K562 (cell line): Measurements from ENCODE around the gene A2ML1. TPM values are rescaled to one million over a fixed set of nuclear protein-coding genes. Genes with fewer than 3 reads are reported as not detected.

Experiments used
- ATAC-seq: fragments of 200-7000 bp; cut with Tn5 transposase; 3 replicates; pipeline ENCODE4 v1.9.1; 2020; ENCODE audit warnings: moderate library complexity
- BruUV-seq: library from RNA; stranded (reverse); fragments of 400-500 nt; replicated peaks from 2 replicates; lab custom pipeline; 2021; lab: Mats Ljungman, UMichigan
- CTCF ChIA-PET: fragments of 300-600 bp; formaldehyde crosslinking; extraction: SDS; loops from one replicate; lab custom pipeline; 2021; ENCODE audit warnings: low intra/inter-chr PET ratio; lab: Yijun Ruan, JAX
- POLR2A ChIA-PET: fragments of 300-600, 350-650 bp; sonication (Branson Sonifier 250); formaldehyde crosslinking; extraction: SDS; loops from one replicate; lab custom pipeline; 2021; ENCODE audit warnings: antibody characterized with exemption, inconsistent platforms; lab: Yijun Ruan, JAX
- DNase-seq, 4 experiments: peaks; one replicate each; pipeline versions ENCODE4 v3.0.0 to v3.0.0-alpha.2; 2011 to 2018; ENCODE audit warnings: low spot score in 3 of 4, mixed read lengths in 3 of 4; ENCODE audit errors: extremely low read depth in 1 of 4
- FAIRE-seq: peaks from 2 replicates; lab custom pipeline; 2011; peaks lifted over from hg19 to GRCh38; lab: Jason Lieb, UNC
- H2AFZ ChIP-seq: 2 replicates; pipeline ENCODE4 v1.6.0; 2011; ENCODE audit warnings: low read depth, low read length, control low read depth, inconsistent platforms
- H3K27ac ChIP-seq: fragments of 200-600 bp; 3 replicates; pipeline ENCODE4 v1.8.0; 2011; ENCODE audit warnings: low read depth, mild to moderate bottlenecking, control low read depth, inconsistent platforms, low read length, moderate library complexity, mixed read lengths; ENCODE audit errors: extremely low read depth
- H3K27me3 ChIP-seq, 2 experiments: fragments of 300-600 bp in 1 of 2; 2 replicates in 1 of 2; 3 replicates in 1 of 2; pipeline versions ENCODE4 v1.6.0 to v1.8.0; 2011; ENCODE audit warnings: inconsistent platforms in 2 of 2, low read length in 2 of 2, mild to moderate bottlenecking in 1 of 2, mixed read lengths in 1 of 2, moderate library complexity in 1 of 2; ENCODE audit not compliant: control insufficient read depth in 2 of 2, insufficient read depth in 2 of 2
- H3K36me3 ChIP-seq: fragments of 300-600 bp; 3 replicates; pipeline ENCODE4 v1.8.0; 2011; ENCODE audit warnings: mild to moderate bottlenecking, low read length, inconsistent platforms; ENCODE audit not compliant: control insufficient read depth, insufficient read depth
- H3K4me1 ChIP-seq, 2 experiments: fragments of 200-600 bp in 1 of 2; replicated peaks in 1 of 2; 2 replicates in 1 of 2; 3 replicates in 1 of 2; pipeline versions ENCODE4 v1.5.1 to v1.8.0; 2011; ENCODE audit warnings: inconsistent platforms in 2 of 2, low read length in 2 of 2, mild to moderate bottlenecking in 1 of 2, mixed read lengths in 1 of 2, moderate library complexity in 1 of 2; ENCODE audit not compliant: control insufficient read depth in 2 of 2, insufficient read depth in 2 of 2
- H3K4me2 ChIP-seq: 2 replicates; pipeline ENCODE4 v1.6.1; 2011; ENCODE audit warnings: low read length, control low read depth, inconsistent platforms, mixed read lengths; ENCODE audit not compliant: insufficient read depth
- H3K4me3 ChIP-seq: fragments of 200-600 bp; sonication (generic), shearing (Covaris generic); 2 replicates; pipeline ENCODE4 v1.5.1; 2016; ENCODE audit warnings: control low read depth, inconsistent platforms
- H3K79me2 ChIP-seq: fragments of 200-600 bp; 3 replicates; pipeline ENCODE4 v1.8.0; 2011; ENCODE audit warnings: low read length, inconsistent platforms; ENCODE audit not compliant: control insufficient read depth, insufficient read depth
- H3K9ac ChIP-seq, 2 experiments: 2 replicates each; pipeline versions ENCODE4 v1.6.0 to v1.6.1; 2011; ENCODE audit warnings: low read depth in 2 of 2, low read length in 2 of 2, control low read depth in 1 of 2, inconsistent platforms in 1 of 2, mild to moderate bottlenecking in 1 of 2, mixed read lengths in 1 of 2; ENCODE audit not compliant: insufficient read depth in 1 of 2
- H3K9me1 ChIP-seq: one replicate; pipeline ENCODE4 v1.6.0; 2011; ENCODE audit warnings: inconsistent platforms, mild to moderate bottlenecking, low read length, moderate library complexity; ENCODE audit not compliant: control insufficient read depth, insufficient read depth
- H3K9me3 ChIP-seq: replicated peaks from 2 replicates; pipeline ENCODE4 v1.5.1; 2011; ENCODE audit warnings: low read depth, low read length, inconsistent platforms; ENCODE audit not compliant: control insufficient read depth, insufficient read depth
- H4K20me1 ChIP-seq: replicated peaks from 2 replicates; pipeline ENCODE4 v1.6.1; 2011; ENCODE audit warnings: low read length, inconsistent platforms, mixed read lengths; ENCODE audit not compliant: control insufficient read depth, insufficient read depth
- ELF2 ChIP-seq: fragments of 250-450 bp; sonication (Bioruptor Pico); IDR thresholded peaks from 2 replicates; pipeline ENCODE4 v1.5.0; 2021; ENCODE audit warnings: mild to moderate bottlenecking
- ESRRA ChIP-seq: fragments of 450-650 bp; IDR thresholded peaks from 2 replicates; pipeline ENCODE4 v1.6.1; 2014; ENCODE audit warnings: low read depth, mild to moderate bottlenecking, moderate library complexity, borderline replicate concordance
- GABPA ChIP-seq: fragments of 200-800 bp; sonication (Bioruptor generic); conservative IDR thresholded peaks from 2 replicates; pipeline ENCODE4 v1.6.1; 2016; ENCODE audit warnings: low read depth, missing genetic modification characterization, missing compliant biosample characterization
- HMGXB4 ChIP-seq: sonication (generic); formaldehyde crosslinking; IDR thresholded peaks from 2 replicates; pipeline ENCODE4 v1.8.1; 2023; ENCODE audit warnings: mild to moderate bottlenecking, missing genetic modification reagents
- MTA2 ChIP-seq: fragments of 450-650 bp; IDR thresholded peaks from 2 replicates; pipeline ENCODE4 v1.6.1; 2016; ENCODE audit warnings: low read depth
- MXI1 ChIP-seq: IDR thresholded peaks from 2 replicates; pipeline ENCODE4 v1.6.1; 2011; ENCODE audit warnings: low read depth, mild to moderate bottlenecking, improper control_type of control experiment, low read length
- MYC ChIP-seq, 2 experiments: fragments of 250-450 bp in 1 of 2; sonication (Bioruptor Pico) in 1 of 2; IDR thresholded peaks; 2 replicates each; pipeline versions ENCODE4 v1.5.1 to v1.6.1; 2012 to 2021; ENCODE audit warnings: low read depth in 2 of 2, borderline replicate concordance in 1 of 2, improper control_type of control experiment in 1 of 2, low read length in 1 of 2, mild to moderate bottlenecking in 1 of 2, moderate library complexity in 1 of 2
- POLR3A ChIP-seq: IDR thresholded peaks from 2 replicates; pipeline ENCODE4 v1.6.1; 2011; ENCODE audit warnings: borderline replicate concordance, mild to moderate bottlenecking, moderate library complexity; ENCODE audit not compliant: insufficient read length, insufficient read depth; ENCODE audit errors: extremely low read depth
- TRIM28 ChIP-seq: fragments of 450-650 bp; IDR thresholded peaks from 2 replicates; pipeline ENCODE4 v1.6.1; 2017
- ZNF445 ChIP-seq: fragments of 250-450 bp; sonication (Bioruptor Pico); IDR thresholded peaks from 2 replicates; pipeline ENCODE4 v1.4.0; 2020; ENCODE audit warnings: low read depth, mild to moderate bottlenecking, moderate library complexity
- WGBS: fragments of 100-300 bp; shearing (Covaris generic); methylation state at CpG from one replicate; pipeline ENCODE4 v1.1.6; 2016; ENCODE audit warnings: low coverage, mixed read lengths; ENCODE audit not compliant: insufficient coverage; ENCODE audit errors: missing lambda C conversion rate; 5-methylcytosine and 5-hydroxymethylcytosine counted together
- in situ Hi-C: fragments of 300-500 bp; cut with MboI; formaldehyde crosslinking; loops from 4 replicates; pipeline ENCODE4 v1.15.0; 2018; ENCODE audit warnings: inconsistent platforms, mixed read lengths
- intact Hi-C: fragments of 100-400 bp; cut with micrococcal nuclease; formaldehyde crosslinking; loops from 2 replicates; pipeline ENCODE4 v1.14.2; 2022
- polyA plus RNA-seq, 8 experiments: library from polyadenylated mRNA; depleted of rRNA in 4 of 8; stranded (reverse) in 5 of 8; unstranded in 3 of 8; fragments of >200 nt; fragmentation: Nextera tagmentation in 2 of 8; fragmentation: Illumina TruSeq in 1 of 8; extraction: Ambion mirVana in 2 of 8; extraction: Trizol in 1 of 8; gene quantifications; 2 replicates each; pipeline versions ENCODE4 v1.2.1 to v1.2.3, GENCODE V29; 2011 to 2014; ENCODE audit warnings: inconsistent platforms in 1 of 8, missing spikeins in 1 of 8
- total RNA-seq, 7 experiments: library from RNA; depleted of rRNA in 6 of 7; stranded (reverse); fragments of >200 nt in 6 of 7; fragmentation: Illumina TruSeq in 2 of 7; extraction: Trizol in 2 of 7; gene quantifications; 2 replicates each; pipeline versions ENCODE4 v1.2.1 to v1.2.3, GENCODE V29; 2011 to 2021; ENCODE audit warnings: low replicate concordance in 1 of 7
- TF ChIP-seq, protein P1 (sequence below): sonication (generic); formaldehyde crosslinking; IDR thresholded peaks from 2 replicates; pipeline ENCODE4 v1.8.0; 2023; ENCODE audit warnings: mild to moderate bottlenecking, missing genetic modification reagents

The A2ML1 gene
- total and polyA plus RNA-seq, 9 of the 15 experiments (the other 6 are each of a cell fraction or from before 2014, with no cell fraction given): 0.04 to 0.47 (median 0.13) TPM

DNA sequence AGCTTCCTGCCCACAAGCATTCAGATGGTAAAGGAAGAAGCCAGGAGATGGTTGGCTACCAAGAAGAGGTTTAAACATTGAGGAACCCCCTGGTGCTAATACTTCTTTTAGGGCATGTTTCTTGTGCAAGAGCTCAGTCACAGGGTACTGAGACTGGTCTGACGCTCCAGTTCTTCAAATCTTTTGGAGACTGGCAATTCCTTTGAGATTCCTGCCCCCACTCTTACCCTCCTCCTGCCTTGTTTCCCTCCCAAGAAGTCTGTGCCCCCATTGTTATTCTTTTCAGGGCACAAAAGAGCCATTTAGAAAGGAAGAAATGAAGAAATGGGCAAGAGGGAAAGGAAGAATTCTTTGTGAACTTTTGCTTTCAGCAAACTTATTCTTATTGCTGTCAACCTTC lies 11.8 kb downstream of the A2ML1 start:
- CTCF ChIA-PET: no interaction called here
- 0% methylated on average over 1 of the region's 1 CpG for WGBS
- no peak for DNase-seq
- Histone ChIP-seq H4K20me1 (no peaks in the 10 kb centered on the region), H3K4me1 (peaks cover 2 to 6% of the 10 kb centered on the region in 2 experiments; a peak in 3 of 5 replicates), H3K27ac (no peak overlapping the region), H3K9me3 (no peaks in the 10 kb centered on the region), H3K27me3 (no peaks in the 10 kb centered on the region), H2AFZ (no peak overlapping the region), H3K9me1 (no peaks in the 10 kb centered on the region), H3K4me2 (no peak overlapping the region), H3K79me2 (no peaks in the 10 kb centered on the region), H3K9ac (no peak overlapping the region), H3K4me3 (no peak overlapping the region), H3K36me3 (no peaks in the 10 kb centered on the region)
- TF ChIP-seq MTA2 (no peak), HMGXB4 (CRISPR knock-in tag) (no peak), ELF2 (CRISPR knock-in tag) (no peak), MYC (IDR thresholded peaks at IDR 0.05; ENCODE audit: low read depth, low read length) (no peak), MYC (CRISPR knock-in tag; IDR thresholded peaks at IDR 0.05; ENCODE audit: borderline replicate concordance, low read depth) (no peak), POLR3A (no peak), ZNF445 (CRISPR knock-in tag) (no peak), MXI1 (no peak), ESRRA (no peak), TRIM28 (no peak), GABPA (tag) (no peak)
- TF ChIP-seq, protein P1, sequence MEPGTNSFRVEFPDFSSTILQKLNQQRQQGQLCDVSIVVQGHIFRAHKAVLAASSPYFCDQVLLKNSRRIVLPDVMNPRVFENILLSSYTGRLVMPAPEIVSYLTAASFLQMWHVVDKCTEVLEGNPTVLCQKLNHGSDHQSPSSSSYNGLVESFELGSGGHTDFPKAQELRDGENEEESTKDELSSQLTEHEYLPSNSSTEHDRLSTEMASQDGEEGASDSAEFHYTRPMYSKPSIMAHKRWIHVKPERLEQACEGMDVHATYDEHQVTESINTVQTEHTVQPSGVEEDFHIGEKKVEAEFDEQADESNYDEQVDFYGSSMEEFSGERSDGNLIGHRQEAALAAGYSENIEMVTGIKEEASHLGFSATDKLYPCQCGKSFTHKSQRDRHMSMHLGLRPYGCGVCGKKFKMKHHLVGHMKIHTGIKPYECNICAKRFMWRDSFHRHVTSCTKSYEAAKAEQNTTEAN (CRISPR knock-in tag): no peak
- BruUV-seq: no TSS peak
- FAIRE-seq: no peak
- intact Hi-C loops (no loop called here), in situ Hi-C loops (no loop called here)
- no peak for ATAC-seq
- POLR2A ChIA-PET: interaction anchor here (1.0 kb wide), 1 partner anchor 97 kb away, joined by 3 read pairs; no protein-coding TSS in a partner anchor
